WTC11 (cell line): Measurements from ENCODE around the gene MPND. TPM values are rescaled to one million over a fixed set of nuclear protein-coding genes. Genes with fewer than 3 reads are reported as not detected.
A peak's percentile ranks its signal among the peaks of the same experiment; 100 is the strongest.
"Not testable (repeated sequence)": the region's sequence is repeated elsewhere in the genome, so short reads cannot be mapped to it uniquely, and the experiment has no call there.

Experiments
- ATAC-seq: fragments of 200-7000 bp; cut with Tn5 transposase; 2 replicates; pipeline ENCODE4 v1.10.0; 2021; ENCODE audit warnings: mild to moderate bottlenecking, moderate library complexity
- CTCF ChIA-PET: fragments of 300-600 bp; sonication (Branson Sonifier 250); formaldehyde crosslinking; loops from one replicate; lab custom pipeline; 2021; ENCODE audit warnings: antibody characterized with exemption; lab: Charles Lee
- POLR2A ChIA-PET: fragments of 350-600 bp; sonication (Branson Sonifier 250); formaldehyde crosslinking; loops from one replicate; lab custom pipeline; 2021; ENCODE audit warnings: antibody characterized with exemption; lab: Charles Lee
- DNase-seq: peaks from one replicate; pipeline ENCODE4 v3.0.0; 2021; ENCODE audit warnings: low spot score
- H3K27ac Mint-ChIP-seq: 2 replicates; pipeline ENCODE4 v1.8.0; 2021; ENCODE audit warnings: mixed read lengths
- H3K27me3 Mint-ChIP-seq: 2 replicates; pipeline ENCODE4 v1.8.0; 2021; ENCODE audit warnings: low read depth, mild to moderate bottlenecking, moderate library complexity, mixed read lengths
- H3K36me3 Mint-ChIP-seq: 2 replicates; pipeline ENCODE4 v1.8.0; 2021; ENCODE audit warnings: mixed read lengths
- H3K4me1 Mint-ChIP-seq: 2 replicates; pipeline ENCODE4 v1.8.0; 2022; ENCODE audit warnings: mixed read lengths
- H3K4me3 Mint-ChIP-seq: 2 replicates; pipeline ENCODE4 v1.8.0; 2021; ENCODE audit warnings: mild to moderate bottlenecking, moderate library complexity, mixed read lengths
- H3K9me3 Mint-ChIP-seq: 2 replicates; pipeline ENCODE4 v1.8.0; 2021; ENCODE audit warnings: mixed read lengths
- CREB1 ChIP-seq: sonication (generic); formaldehyde crosslinking; IDR thresholded peaks from 2 replicates; pipeline ENCODE4 v1.8.0; 2023; ENCODE audit warnings: mild to moderate bottlenecking, missing genetic modification reagents
- FOXP1 ChIP-seq: sonication (generic); formaldehyde crosslinking; IDR thresholded peaks from 2 replicates; pipeline ENCODE4 v1.8.0; 2022; ENCODE audit warnings: missing genetic modification reagents, mild to moderate bottlenecking, moderate library complexity, borderline replicate concordance
- GABPB1 ChIP-seq: sonication (generic); formaldehyde crosslinking; IDR thresholded peaks from 2 replicates; pipeline ENCODE4 v1.8.1; 2023; ENCODE audit warnings: mild to moderate bottlenecking, missing genetic modification reagents
- GRHL2 ChIP-seq: fragments of 250-450 bp; sonication (Bioruptor Pico); IDR thresholded peaks from 2 replicates; pipeline ENCODE4 v1.8.0; 2022; ENCODE audit warnings: mild to moderate bottlenecking, moderate library complexity; ENCODE audit not compliant: insufficient replicate concordance, severe bottlenecking
- JUN ChIP-seq: sonication (generic); formaldehyde crosslinking; IDR thresholded peaks from 2 replicates; pipeline ENCODE4 v1.8.0; 2023; ENCODE audit warnings: mild to moderate bottlenecking, missing genetic modification reagents
- NR3C1 ChIP-seq: sonication (generic); formaldehyde crosslinking; conservative IDR thresholded peaks from 2 replicates; pipeline ENCODE4 v1.8.1; 2023; ENCODE audit warnings: low read depth, mild to moderate bottlenecking, missing genetic modification reagents
- PRDM15 ChIP-seq: sonication (generic); formaldehyde crosslinking; IDR thresholded peaks from 2 replicates; pipeline ENCODE4 v1.8.0; 2022; ENCODE audit warnings: missing genetic modification reagents
- SMAD3 ChIP-seq: sonication (generic); formaldehyde crosslinking; IDR thresholded peaks from 2 replicates; pipeline ENCODE4 v1.8.0; 2022; ENCODE audit warnings: missing genetic modification reagents, mild to moderate bottlenecking, borderline replicate concordance
- TEAD1 ChIP-seq: sonication (generic); formaldehyde crosslinking; IDR thresholded peaks from 2 replicates; pipeline ENCODE4 v1.8.0; 2022; ENCODE audit warnings: mild to moderate bottlenecking, missing genetic modification reagents
- ZMAT4 ChIP-seq: fragments of 250-450 bp; sonication (Bioruptor Pico); IDR thresholded peaks from 2 replicates; pipeline ENCODE4 v1.9.0; 2021; ENCODE audit warnings: mild to moderate bottlenecking
- ZNF396 ChIP-seq: fragments of 250-450 bp; sonication (Bioruptor Pico); IDR thresholded peaks from 2 replicates; pipeline ENCODE4 v1.8.0; 2021; ENCODE audit warnings: mild to moderate bottlenecking, moderate library complexity, borderline replicate concordance
- ZNF416 ChIP-seq: fragments of 250-450 bp; sonication (Bioruptor Pico); IDR thresholded peaks from 2 replicates; pipeline ENCODE4 v1.9.0; 2021; ENCODE audit warnings: mild to moderate bottlenecking, inconsistent platforms
- total RNA-seq: library from RNA; stranded (reverse); gene quantifications from 3 replicates; pipeline ENCODE4 v1.2.3, GENCODE V29; 2021
- TF ChIP-seq, protein P1 (sequence below): fragments of 250-450 bp; sonication (Bioruptor Pico); IDR thresholded peaks from 2 replicates; pipeline ENCODE4 v1.9.0; 2021; ENCODE audit warnings: mild to moderate bottlenecking
- TF ChIP-seq, protein P2 (sequence below): sonication (generic); formaldehyde crosslinking; conservative IDR thresholded peaks from 2 replicates; pipeline ENCODE4 v1.8.1; 2022; ENCODE audit warnings: mild to moderate bottlenecking, missing genetic modification reagents

MPND gene
- total RNA-seq, 1 experiment from 2014 or later = 28.3 TPM

DNA sequence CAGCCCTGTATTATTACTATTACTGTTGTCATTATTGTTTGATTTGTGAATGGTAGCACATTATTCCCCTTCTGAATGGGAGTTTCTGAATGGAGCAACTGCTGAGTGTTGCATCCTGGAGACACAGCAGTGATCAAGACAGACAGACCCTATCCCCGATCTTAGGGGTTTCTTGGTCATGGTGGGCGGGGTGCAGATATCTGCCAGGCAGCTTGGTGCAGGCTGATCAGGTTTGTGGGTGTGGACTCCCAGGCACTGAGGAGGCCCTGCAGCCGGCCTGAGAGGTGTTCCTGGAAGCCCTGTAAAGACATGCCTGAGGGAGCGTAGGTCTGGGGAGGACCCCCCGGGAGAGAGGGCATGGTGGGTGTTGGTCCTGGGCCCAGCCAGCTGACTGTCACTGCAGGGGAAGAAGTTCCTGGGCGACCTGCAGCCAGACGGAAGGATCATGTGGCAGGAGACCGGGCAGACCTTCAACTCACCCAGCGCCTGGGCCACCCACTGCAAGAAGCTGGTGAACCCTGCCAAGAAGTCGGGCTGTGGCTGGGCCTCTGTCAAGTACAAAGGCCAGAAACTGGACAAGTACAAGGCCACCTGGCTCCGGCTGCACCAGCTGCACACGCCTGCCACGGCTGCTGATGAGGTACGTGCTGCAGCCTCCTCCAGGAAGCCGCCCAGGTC is 2.1 kb downstream of the MPND start:
- ChIA-PET POLR2A (interaction anchor here (0.6 kb wide), 1 partner anchor 36 kb away, joined by 3 read pairs; no protein-coding TSS in a partner anchor), CTCF (interaction anchor here (5.7 kb wide), 1 partner anchor 79 kb away, joined by 111 read pairs; no protein-coding TSS in a partner anchor)
- ATAC-seq (no peak), DNase-seq (no peak)
- Mint-ChIP-seq H3K36me3 (peaks cover 22% of the 10 kb centered on the region), H3K27me3 (peaks cover 8% of the 10 kb centered on the region), H3K27ac (no peak overlapping the region), H3K9me3 (no peaks in the 10 kb centered on the region), H3K4me3 (peak overlapping the region; percentile 49), H3K4me1 (peaks cover 5% of the 10 kb centered on the region; the same call in 1 of the 2 replicates)
- TF ChIP-seq ZNF416 (CRISPR knock-in tag) (no peak), PRDM15 (CRISPR knock-in tag) (no peak), ZMAT4 (no peak)

DNA sequence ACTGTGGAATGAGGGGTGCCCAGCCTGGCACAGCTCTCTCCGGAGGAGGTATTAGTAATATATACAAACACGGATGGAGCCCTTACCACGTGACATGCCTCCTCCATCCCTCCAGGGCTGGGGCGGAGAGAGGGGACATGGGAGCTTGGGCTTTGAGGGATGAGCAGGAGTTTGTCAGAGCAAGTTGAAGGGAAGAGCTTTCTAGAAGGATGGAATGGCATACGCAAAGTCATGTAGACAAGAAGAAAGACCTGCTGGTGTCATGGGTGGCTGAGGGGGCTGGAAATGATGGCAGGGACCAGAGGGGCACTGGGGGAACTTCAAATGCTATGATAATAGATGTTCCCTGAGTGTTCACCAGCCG is 2.6 kb downstream of the MPND start:
- peaks cover 4% of the 10 kb centered on the region; the same call in 1 of the 2 replicates for H3K27me3 Mint-ChIP-seq
- no peak for TF ChIP-seq ZNF396
- TF ChIP-seq SMAD3 (CRISPR knock-in tag) = no peak
- TF ChIP-seq, protein P1, sequence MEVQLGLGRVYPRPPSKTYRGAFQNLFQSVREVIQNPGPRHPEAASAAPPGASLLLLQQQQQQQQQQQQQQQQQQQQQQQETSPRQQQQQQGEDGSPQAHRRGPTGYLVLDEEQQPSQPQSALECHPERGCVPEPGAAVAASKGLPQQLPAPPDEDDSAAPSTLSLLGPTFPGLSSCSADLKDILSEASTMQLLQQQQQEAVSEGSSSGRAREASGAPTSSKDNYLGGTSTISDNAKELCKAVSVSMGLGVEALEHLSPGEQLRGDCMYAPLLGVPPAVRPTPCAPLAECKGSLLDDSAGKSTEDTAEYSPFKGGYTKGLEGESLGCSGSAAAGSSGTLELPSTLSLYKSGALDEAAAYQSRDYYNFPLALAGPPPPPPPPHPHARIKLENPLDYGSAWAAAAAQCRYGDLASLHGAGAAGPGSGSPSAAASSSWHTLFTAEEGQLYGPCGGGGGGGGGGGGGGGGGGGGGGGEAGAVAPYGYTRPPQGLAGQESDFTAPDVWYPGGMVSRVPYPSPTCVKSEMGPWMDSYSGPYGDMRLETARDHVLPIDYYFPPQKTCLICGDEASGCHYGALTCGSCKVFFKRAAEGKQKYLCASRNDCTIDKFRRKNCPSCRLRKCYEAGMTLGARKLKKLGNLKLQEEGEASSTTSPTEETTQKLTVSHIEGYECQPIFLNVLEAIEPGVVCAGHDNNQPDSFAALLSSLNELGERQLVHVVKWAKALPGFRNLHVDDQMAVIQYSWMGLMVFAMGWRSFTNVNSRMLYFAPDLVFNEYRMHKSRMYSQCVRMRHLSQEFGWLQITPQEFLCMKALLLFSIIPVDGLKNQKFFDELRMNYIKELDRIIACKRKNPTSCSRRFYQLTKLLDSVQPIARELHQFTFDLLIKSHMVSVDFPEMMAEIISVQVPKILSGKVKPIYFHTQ (CRISPR knock-in tag) = no peak
- TF ChIP-seq, protein P2, sequence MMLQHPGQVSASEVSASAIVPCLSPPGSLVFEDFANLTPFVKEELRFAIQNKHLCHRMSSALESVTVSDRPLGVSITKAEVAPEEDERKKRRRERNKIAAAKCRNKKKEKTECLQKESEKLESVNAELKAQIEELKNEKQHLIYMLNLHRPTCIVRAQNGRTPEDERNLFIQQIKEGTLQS (CRISPR knock-in tag) = no peak
- TF ChIP-seq GABPB1 = no peak
- TF ChIP-seq GRHL2 (CRISPR knock-in tag) = no peak
- TF ChIP-seq JUN (CRISPR knock-in tag) = no peak
- TF ChIP-seq FOXP1 (CRISPR knock-in tag) = no peak
- no peak for TF ChIP-seq CREB1 (CRISPR knock-in tag)
- no peak for TF ChIP-seq NR3C1 (CRISPR knock-in tag)
- ChIA-PET POLR2A (interaction anchor here (0.6 kb wide), 1 partner anchor 36 kb away, joined by 3 read pairs; no protein-coding TSS in a partner anchor), CTCF (interaction anchor here (5.7 kb wide), 1 partner anchor 79 kb away, joined by 111 read pairs; no protein-coding TSS in a partner anchor)
- no peaks in the 10 kb centered on the region for H3K9me3 Mint-ChIP-seq
- ATAC-seq = no peak
- no peak for DNase-seq
- peaks cover 5% of the 10 kb centered on the region; the same call in 1 of the 2 replicates for H3K4me1 Mint-ChIP-seq
- H3K27ac Mint-ChIP-seq = no peak overlapping the region
- peaks cover 23% of the 10 kb centered on the region for H3K36me3 Mint-ChIP-seq
- H3K4me3 Mint-ChIP-seq = no peak overlapping the region

DNA sequence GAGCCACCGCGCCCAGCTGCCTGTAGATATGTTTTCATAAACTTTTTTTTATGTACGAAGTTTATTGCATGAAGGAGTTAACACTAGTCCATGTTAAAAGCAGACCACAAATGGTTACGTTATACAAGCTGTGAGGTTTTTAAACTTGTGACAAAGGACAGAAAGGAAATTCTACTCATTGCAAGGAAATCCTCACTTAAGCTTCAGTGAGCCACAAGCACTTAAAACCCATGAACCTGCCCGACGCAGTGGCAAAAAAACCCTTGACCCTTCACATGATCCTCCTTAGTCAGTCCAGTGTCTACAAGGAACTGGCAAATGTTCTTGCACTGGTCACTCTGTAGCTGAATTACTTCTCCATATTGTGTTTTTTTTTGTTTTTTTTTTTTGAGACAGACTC is 4.2 kb downstream of the MPND start:
- ChIA-PET CTCF (interaction anchor here (0.6 to 5.7 kb wide), 3 partner anchors 53 to 81 kb away, joined by 4 to 111 read pairs (median 5); partner anchors contain the start of gene SH3GL1), POLR2A (no interaction called here)
- H3K36me3 Mint-ChIP-seq = peaks cover 23% of the 10 kb centered on the region
- no peak overlapping the region for H3K27ac Mint-ChIP-seq
- no peak for ATAC-seq
- no peak overlapping the region for H3K4me3 Mint-ChIP-seq
- peaks cover 2% of the 10 kb centered on the region; the same call in 1 of the 2 replicates for H3K4me1 Mint-ChIP-seq
- no peak for DNase-seq
- no peak for TF ChIP-seq TEAD1 (CRISPR knock-in tag)
- TF ChIP-seq CREB1 (CRISPR knock-in tag) = no peak
- peaks cover 4% of the 10 kb centered on the region; the same call in 1 of the 2 replicates for H3K27me3 Mint-ChIP-seq
- H3K9me3 Mint-ChIP-seq = no peaks in the 10 kb centered on the region

DNA sequence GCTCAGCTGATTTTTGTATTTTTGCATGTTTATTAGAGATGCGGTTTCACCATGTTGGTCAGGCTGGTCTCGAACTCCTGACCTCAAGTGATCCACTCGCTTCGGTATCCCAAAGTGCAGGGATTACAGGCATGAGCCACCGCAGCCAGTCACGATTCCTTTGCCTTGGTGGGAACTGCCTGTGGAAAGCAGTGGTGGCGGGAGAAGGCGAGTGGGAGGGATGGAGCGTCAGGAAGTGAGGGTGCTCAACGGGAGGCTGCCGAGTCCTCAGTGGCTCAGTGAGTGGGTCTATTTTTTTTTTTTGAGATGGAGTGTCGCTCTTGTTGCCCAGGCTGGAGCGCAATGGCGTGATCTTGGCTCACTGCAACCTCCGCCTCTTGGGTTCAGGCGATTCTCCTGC is 5.9 kb downstream of the MPND start:
- H3K27me3 Mint-ChIP-seq, POLR2A ChIA-PET, H3K9me3 Mint-ChIP-seq, H3K4me1 Mint-ChIP-seq, H3K27ac Mint-ChIP-seq, DNase-seq, H3K4me3 Mint-ChIP-seq, ATAC-seq: not testable (repeated sequence)
- CTCF ChIA-PET = interaction anchor here (0.8 kb wide), 1 partner anchor 102 kb away, joined by 3 read pairs; the partner anchor contains the start of gene YJU2
- peaks cover 23% of the 10 kb centered on the region for H3K36me3 Mint-ChIP-seq
